HEK293 (cell line): ENCODE data around the gene SH2B3.

ENCODE experiments used
- CTCF ChIA-PET: fragments of 350-600 bp; formaldehyde crosslinking; extraction: SDS; loops from one replicate; lab custom pipeline; 2021; ENCODE audit warnings: antibody characterized with exemption; lab: Yijun Ruan, JAX
- POLR2A ChIA-PET: fragments of 300-600 bp; formaldehyde crosslinking; extraction: SDS; loops from one replicate; lab custom pipeline; 2020; ENCODE audit warnings: antibody characterized with exemption, inconsistent platforms; lab: Yijun Ruan, JAX
- H3K27ac ChIP-seq: fragments of 200-500 bp; sonication (Bioruptor generic); 2 replicates; pipeline ENCODE4 v1.5.1; 2014; ENCODE audit warnings: low read depth, low read length, control low read depth, inconsistent platforms; ENCODE audit errors: extremely low read depth
- H3K36me3 ChIP-seq, 2 experiments: fragments of 200-500 bp in 1 of 2; sonication (Bioruptor generic) in 1 of 2; 1 replicate in 1 of 2; 2 replicates in 1 of 2; pipeline ENCODE4 v1.5.1; 2014 to 2017; ENCODE audit warnings: inconsistent platforms in 2 of 2, low read length in 2 of 2; ENCODE audit not compliant: control insufficient read depth in 2 of 2, insufficient read depth in 1 of 2
- H3K4me1 ChIP-seq: fragments of 200-500 bp; sonication (Bioruptor generic); 2 replicates; pipeline ENCODE4 v1.5.1; 2014; ENCODE audit warnings: mild to moderate bottlenecking, low read length, inconsistent platforms; ENCODE audit not compliant: control insufficient read depth, insufficient read depth
- H3K4me3 ChIP-seq: 2 replicates; pipeline ENCODE4 v1.5.1; 2011; ENCODE audit warnings: low read depth, mild to moderate bottlenecking, control low read depth, low read length, moderate library complexity
- H3K9me3 ChIP-seq: fragments of 200-500 bp; sonication (Bioruptor generic); 2 replicates; pipeline ENCODE4 v1.5.1; 2014; ENCODE audit warnings: low read depth, low read length, inconsistent platforms; ENCODE audit not compliant: control insufficient read depth, insufficient read depth
- AEBP2 ChIP-seq: fragments of 450-650 bp; formaldehyde crosslinking; IDR thresholded peaks from 2 replicates; pipeline ENCODE4 v1.5.1; 2016; ENCODE audit warnings: missing biosample characterization, missing genetic modification characterization, borderline replicate concordance
- GLIS1 ChIP-seq: fragments of 450-650 bp; formaldehyde crosslinking; IDR thresholded peaks from 2 replicates; pipeline ENCODE4 v1.5.1; 2016; ENCODE audit warnings: missing biosample characterization, missing genetic modification characterization
- KLF16 ChIP-seq: fragments of 450-650 bp; formaldehyde crosslinking; IDR thresholded peaks from 2 replicates; pipeline ENCODE4 v1.5.1; 2017; ENCODE audit warnings: missing biosample characterization, missing genetic modification characterization
- PATZ1 ChIP-seq: fragments of 450-650 bp; formaldehyde crosslinking; IDR thresholded peaks from 2 replicates; pipeline ENCODE4 v1.5.1; 2016; ENCODE audit warnings: missing biosample characterization, missing genetic modification characterization
- REST ChIP-seq: fragments of 450-650 bp; formaldehyde crosslinking; IDR thresholded peaks from 2 replicates; pipeline ENCODE4 v1.5.1; 2016; ENCODE audit warnings: missing biosample characterization, missing genetic modification characterization
- SALL2 ChIP-seq: fragments of 450-650 bp; formaldehyde crosslinking; IDR thresholded peaks from 2 replicates; pipeline ENCODE4 v1.5.0; 2017; ENCODE audit warnings: missing biosample characterization, mild to moderate bottlenecking, missing genetic modification characterization, borderline replicate concordance
- SCRT1 ChIP-seq: fragments of 450-650 bp; formaldehyde crosslinking; IDR thresholded peaks from 2 replicates; pipeline ENCODE4 v1.5.1; 2016; ENCODE audit warnings: missing biosample characterization, missing genetic modification characterization, borderline replicate concordance
- SETDB1 ChIP-seq: IDR thresholded peaks from one replicate; pipeline ENCODE4 v1.6.1; 2017; ENCODE audit warnings: mild to moderate bottlenecking, low read length, moderate library complexity, mixed read lengths; ENCODE audit not compliant: insufficient read length
- ZFP69B ChIP-seq: fragments of 450-650 bp; formaldehyde crosslinking; IDR thresholded peaks from 2 replicates; pipeline ENCODE4 v1.5.1; 2016; ENCODE audit warnings: missing biosample characterization, missing genetic modification characterization
- ZNF214 ChIP-seq: fragments of 450-650 bp; formaldehyde crosslinking; IDR thresholded peaks from 2 replicates; pipeline ENCODE4 v1.5.1; 2017; ENCODE audit warnings: missing biosample characterization, mild to moderate bottlenecking, missing genetic modification characterization, borderline replicate concordance
- ZNF274 ChIP-seq, 2 experiments: fragments of 200-500 bp in 1 of 2; fragments of 450-650 bp in 1 of 2; sonication (Bioruptor generic) in 1 of 2; formaldehyde crosslinking in 1 of 2; IDR thresholded peaks; 2 replicates each; pipeline versions ENCODE4 v1.5.1 to v1.6.1; 2014 to 2016; ENCODE audit warnings: borderline replicate concordance in 1 of 2, inconsistent platforms in 1 of 2, low read length in 1 of 2, missing biosample characterization in 1 of 2, missing genetic modification characterization in 1 of 2
- ZNF302 ChIP-seq: fragments of 450-650 bp; formaldehyde crosslinking; IDR thresholded peaks from 2 replicates; pipeline ENCODE4 v1.5.1; 2016; ENCODE audit warnings: missing biosample characterization, missing genetic modification characterization, low read depth
- ZNF341 ChIP-seq: fragments of 450-650 bp; formaldehyde crosslinking; IDR thresholded peaks from 2 replicates; pipeline ENCODE4; 2016; ENCODE audit warnings: low read depth, missing biosample characterization, missing genetic modification characterization
- ZNF37A ChIP-seq: fragments of 450-650 bp; IDR thresholded peaks from 2 replicates; pipeline ENCODE4 v1.5.1; 2018; ENCODE audit warnings: missing biosample characterization, missing genetic modification characterization
- ZNF558 ChIP-seq: fragments of 450-650 bp; formaldehyde crosslinking; IDR thresholded peaks from 2 replicates; pipeline ENCODE4 v1.5.1; 2016; ENCODE audit warnings: missing biosample characterization, missing genetic modification characterization
- ZNF560 ChIP-seq: fragments of 450-650 bp; formaldehyde crosslinking; IDR thresholded peaks from 2 replicates; pipeline ENCODE4 v1.5.1; 2017; ENCODE audit warnings: missing biosample characterization, missing genetic modification characterization, borderline replicate concordance
- ZNF561 ChIP-seq: fragments of 450-650 bp; IDR thresholded peaks from 2 replicates; pipeline ENCODE4 v1.5.1; 2018; ENCODE audit warnings: missing biosample characterization, missing genetic modification characterization, borderline replicate concordance
- ZNF600 ChIP-seq: fragments of 450-650 bp; formaldehyde crosslinking; IDR thresholded peaks from 2 replicates; pipeline ENCODE4 v1.5.1; 2016; ENCODE audit warnings: missing biosample characterization, missing genetic modification characterization
- ZNF623 ChIP-seq: fragments of 450-650 bp; formaldehyde crosslinking; IDR thresholded peaks from 2 replicates; pipeline ENCODE4 v1.5.1; 2016; ENCODE audit warnings: missing biosample characterization, missing genetic modification characterization
- ZNF660 ChIP-seq: fragments of 450-650 bp; IDR thresholded peaks from 2 replicates; pipeline ENCODE4 v1.5.1; 2018; ENCODE audit warnings: missing biosample characterization, mild to moderate bottlenecking, missing genetic modification characterization
- ZNF701 ChIP-seq: fragments of 450-650 bp; formaldehyde crosslinking; IDR thresholded peaks from 2 replicates; pipeline ENCODE4 v1.5.1; 2016; ENCODE audit warnings: missing biosample characterization, missing genetic modification characterization
- TF ChIP-seq, protein P1 (sequence below): fragments of 450-650 bp; formaldehyde crosslinking; IDR thresholded peaks from 2 replicates; pipeline ENCODE4 v1.5.1; 2017; ENCODE audit warnings: missing biosample characterization, mild to moderate bottlenecking, missing genetic modification characterization, moderate library complexity
- TF ChIP-seq, protein P2 (sequence below): fragments of 450-650 bp; IDR thresholded peaks from 2 replicates; pipeline ENCODE4 v1.5.1; 2018; ENCODE audit warnings: missing biosample characterization, mild to moderate bottlenecking, missing genetic modification characterization

Gene SH2B3

DNA sequence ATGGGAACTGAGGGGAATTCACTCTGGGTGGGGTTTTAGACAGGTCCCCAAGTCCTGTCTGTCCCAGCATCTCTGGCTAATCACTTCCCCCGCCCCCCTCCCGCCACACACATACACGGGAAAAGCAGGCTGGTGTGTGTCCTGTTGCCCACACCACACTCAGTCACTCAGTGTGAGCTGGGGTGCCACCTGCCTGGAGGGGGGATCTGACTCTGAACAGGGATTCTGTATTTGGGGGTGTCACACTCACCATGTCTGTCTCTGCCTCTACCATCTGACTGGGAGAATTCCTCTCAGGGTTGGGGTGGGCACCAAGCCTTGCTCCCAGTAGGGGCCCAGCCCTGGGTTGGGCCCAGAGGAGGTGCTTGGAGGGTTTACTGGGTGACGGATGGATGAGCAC, 31.1 kb downstream of the SH2B3 start:
- no peak overlapping the region for H3K4me3 ChIP-seq
- H3K27ac ChIP-seq, result no peak overlapping the region
- peaks cover 0 to 8% of the 10 kb centered on the region in 2 experiments; a peak in 2 of 3 replicates for H3K36me3 ChIP-seq
- peaks cover 6% of the 10 kb centered on the region; the same call in 1 of the 2 replicates for H3K4me1 ChIP-seq
- ChIA-PET POLR2A (no interaction called here), CTCF (interaction anchor here (0.6 kb wide), 1 partner anchor 1337 kb away, joined by 4 read pairs; no protein-coding TSS in a partner anchor)
- TF ChIP-seq ZNF274 (IDR thresholded peaks at IDR 0.05; ENCODE audit: low read length), result no peak
- no peak for TF ChIP-seq ZNF274 (tag by site-specific recombination; IDR thresholded peaks at IDR 0.05; ENCODE audit: borderline replicate concordance)
- no peak for TF ChIP-seq ZNF623
- no peak for TF ChIP-seq ZNF341
- TF ChIP-seq, protein P1, sequence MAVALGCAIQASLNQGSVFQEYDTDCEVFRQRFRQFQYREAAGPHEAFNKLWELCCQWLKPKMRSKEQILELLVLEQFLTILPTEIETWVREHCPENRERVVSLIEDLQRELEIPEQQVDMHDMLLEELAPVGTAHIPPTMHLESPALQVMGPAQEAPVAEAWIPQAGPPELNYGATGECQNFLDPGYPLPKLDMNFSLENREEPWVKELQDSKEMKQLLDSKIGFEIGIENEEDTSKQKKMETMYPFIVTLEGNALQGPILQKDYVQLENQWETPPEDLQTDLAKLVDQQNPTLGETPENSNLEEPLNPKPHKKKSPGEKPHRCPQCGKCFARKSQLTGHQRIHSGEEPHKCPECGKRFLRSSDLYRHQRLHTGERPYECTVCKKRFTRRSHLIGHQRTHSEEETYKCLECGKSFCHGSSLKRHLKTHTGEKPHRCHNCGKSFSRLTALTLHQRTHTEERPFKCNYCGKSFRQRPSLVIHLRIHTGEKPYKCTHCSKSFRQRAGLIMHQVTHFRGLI (tag by site-specific recombination), result no peak
- TF ChIP-seq KLF16, result no peak
- no peak for TF ChIP-seq SETDB1
- TF ChIP-seq SALL2 (tag by site-specific recombination), result no peak
- no peak for TF ChIP-seq AEBP2 (tag by site-specific recombination)
- H3K9me3 ChIP-seq, result no peaks in the 10 kb centered on the region

DNA sequence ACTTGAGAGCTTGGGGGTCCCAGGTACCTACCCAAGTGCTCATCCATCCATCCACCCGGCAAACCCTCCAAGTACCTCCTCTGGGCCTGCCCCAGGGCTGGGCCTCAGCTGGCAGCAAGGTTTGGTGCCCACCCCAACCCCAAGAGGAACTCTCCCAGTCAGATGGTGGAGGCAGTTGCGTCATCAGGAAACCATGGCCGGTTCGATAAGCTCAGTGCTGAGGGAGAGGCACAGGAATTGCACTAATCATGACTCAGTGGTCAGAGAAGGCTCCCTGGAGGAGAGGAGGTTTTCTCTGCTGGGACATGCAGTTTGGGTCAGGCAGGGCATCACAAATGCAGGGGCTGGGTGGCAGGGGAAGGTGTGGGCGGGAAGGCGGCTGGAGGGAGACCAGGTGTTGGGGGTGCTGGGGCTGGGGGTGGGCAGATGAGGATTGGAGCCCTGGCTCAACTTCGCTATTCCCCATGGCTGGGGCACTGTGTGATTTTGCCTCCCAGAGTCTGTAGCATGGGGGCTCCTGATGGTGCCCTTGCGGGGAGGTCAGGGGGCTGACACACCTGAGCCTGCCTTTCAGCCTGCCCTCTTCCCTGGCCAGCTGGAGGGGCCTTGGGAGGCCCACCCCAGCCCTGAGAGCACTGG, 32.2 kb downstream of the SH2B3 start:
- Histone ChIP-seq H3K36me3 (peaks cover 0 to 17% of the 10 kb centered on the region in 2 experiments; a peak in 2 of 3 replicates), H3K4me1 (peaks cover 6% of the 10 kb centered on the region; the same call in 1 of the 2 replicates), H3K9me3 (no peaks in the 10 kb centered on the region), H3K4me3 (no peak overlapping the region), H3K27ac (no peak overlapping the region)
- CTCF ChIA-PET, result interaction anchor here (0.5 to 4.4 kb wide), 3 partner anchors 13 to 549 kb away, joined by 6 to 27 read pairs (median 6); no protein-coding TSS in a partner anchor
- POLR2A ChIA-PET, result interaction anchor here (0.7 to 1.1 kb wide), 2 partner anchors 14 to 456 kb away, joined by 4 read pairs; no protein-coding TSS in a partner anchor
- TF ChIP-seq ZNF214 (tag by site-specific recombination) (no peak), ZNF623 (no peak), ZNF561 (tag by site-specific recombination) (no peak), SCRT1 (tag by site-specific recombination) (no peak), PATZ1 (tag by site-specific recombination) (0 out of 2 replicates have a peak, but pooled peaks have one; percentile 23), ZNF558 (tag by site-specific recombination) (no peak), ZNF660 (no peak), REST (tag by site-specific recombination) (no peak), ZNF37A (tag by site-specific recombination) (no peak), ZNF600 (no peak), ZFP69B (tag by site-specific recombination) (no peak), GLIS1 (tag by site-specific recombination) (peak; percentile 5), ZNF560 (tag by site-specific recombination) (no peak), ZNF302 (tag by site-specific recombination) (no peak), ZNF701 (no peak)
- TF ChIP-seq, protein P2, sequence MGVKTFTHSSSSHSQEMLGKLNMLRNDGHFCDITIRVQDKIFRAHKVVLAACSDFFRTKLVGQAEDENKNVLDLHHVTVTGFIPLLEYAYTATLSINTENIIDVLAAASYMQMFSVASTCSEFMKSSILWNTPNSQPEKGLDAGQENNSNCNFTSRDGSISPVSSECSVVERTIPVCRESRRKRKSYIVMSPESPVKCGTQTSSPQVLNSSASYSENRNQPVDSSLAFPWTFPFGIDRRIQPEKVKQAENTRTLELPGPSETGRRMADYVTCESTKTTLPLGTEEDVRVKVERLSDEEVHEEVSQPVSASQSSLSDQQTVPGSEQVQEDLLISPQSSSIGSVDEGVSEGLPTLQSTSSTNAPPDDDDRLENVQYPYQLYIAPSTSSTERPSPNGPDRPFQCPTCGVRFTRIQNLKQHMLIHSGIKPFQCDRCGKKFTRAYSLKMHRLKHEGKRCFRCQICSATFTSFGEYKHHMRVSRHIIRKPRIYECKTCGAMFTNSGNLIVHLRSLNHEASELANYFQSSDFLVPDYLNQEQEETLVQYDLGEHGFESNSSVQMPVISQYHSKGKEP (tag by site-specific recombination), result no peak
